HepG2 (cell line): ENCODE data around the gene POLN. TPM values are rescaled to one million over a fixed set of nuclear protein-coding genes. Genes with fewer than 3 reads are reported as not detected.

Experiments
- ADNP ChIP-seq: sonication (generic); formaldehyde crosslinking; IDR thresholded peaks from 2 replicates; pipeline ENCODE4 v1.4.0; 2020; ENCODE audit warnings: missing genetic modification reagents
- FOSL2 ChIP-seq: sonication (generic); formaldehyde crosslinking; IDR thresholded peaks from 2 replicates; pipeline ENCODE4 v1.4.0; 2020; ENCODE audit warnings: missing genetic modification reagents
- HNRNPUL1 ChIP-seq: fragments of 200-400 bp; formaldehyde crosslinking; IDR thresholded peaks from 2 replicates; pipeline ENCODE4 v1.6.1; 2017; ENCODE audit warnings: low read depth, mild to moderate bottlenecking, low read length, moderate library complexity
- KAT8 ChIP-seq: IDR thresholded peaks from 2 replicates; pipeline ENCODE4 v1.6.1; 2016; ENCODE audit warnings: missing genetic modification reagents, missing compliant biosample characterization
- KDM3A ChIP-seq: IDR thresholded peaks from 2 replicates; pipeline ENCODE4 v1.6.1; 2018; ENCODE audit warnings: low read depth, missing compliant biosample characterization
- MBD4 ChIP-seq: IDR thresholded peaks from 2 replicates; pipeline ENCODE4 v1.6.1; 2012; ENCODE audit warnings: low read length, inconsistent platforms, borderline replicate concordance
- MLXIP ChIP-seq: sonication (generic); formaldehyde crosslinking; IDR thresholded peaks from 2 replicates; pipeline ENCODE4 v1.9.0; 2021; ENCODE audit warnings: missing genetic modification reagents, borderline replicate concordance
- MYC ChIP-seq: sonication (generic); formaldehyde crosslinking; IDR thresholded peaks from 2 replicates; pipeline ENCODE4 v1.9.0; 2021; ENCODE audit warnings: missing genetic modification reagents, borderline replicate concordance
- RAD51 ChIP-seq: fragments of 450-650 bp; IDR thresholded peaks from 2 replicates; pipeline ENCODE4 v1.6.1; 2016; ENCODE audit warnings: borderline replicate concordance
- RNF2 ChIP-seq: fragments of 450-650 bp; conservative IDR thresholded peaks from 2 replicates; pipeline ENCODE4 v1.6.1; 2016; ENCODE audit warnings: low read depth
- SAP130 ChIP-seq: IDR thresholded peaks from 2 replicates; pipeline ENCODE4 v1.6.1; 2016; ENCODE audit warnings: low read depth
- TFDP2 ChIP-seq: sonication (generic); formaldehyde crosslinking; IDR thresholded peaks from 2 replicates; pipeline ENCODE4 v1.4.0; 2020; ENCODE audit warnings: missing genetic modification reagents
- YEATS2 ChIP-seq: sonication (generic); formaldehyde crosslinking; IDR thresholded peaks from 2 replicates; pipeline ENCODE4 v1.4.0; 2020; ENCODE audit warnings: missing genetic modification reagents, borderline replicate concordance
- ZFP36L2 ChIP-seq: sonication (generic); formaldehyde crosslinking; IDR thresholded peaks from 2 replicates; pipeline ENCODE4 v1.4.0; 2020; ENCODE audit warnings: missing genetic modification reagents
- ZNF251 ChIP-seq: sonication (generic); formaldehyde crosslinking; IDR thresholded peaks from 2 replicates; pipeline ENCODE4 v1.9.0; 2021; ENCODE audit warnings: mild to moderate bottlenecking, missing genetic modification reagents
- ZNF552 ChIP-seq: sonication (generic); formaldehyde crosslinking; IDR thresholded peaks from 2 replicates; pipeline ENCODE4 v1.9.0; 2022; ENCODE audit warnings: missing genetic modification reagents, mild to moderate bottlenecking, borderline replicate concordance
- ZNF576 ChIP-seq: sonication (generic); formaldehyde crosslinking; IDR thresholded peaks from 2 replicates; pipeline ENCODE4 v1.4.0; 2020; ENCODE audit warnings: mild to moderate bottlenecking, missing genetic modification reagents
- ZNF780A ChIP-seq: sonication (generic); formaldehyde crosslinking; IDR thresholded peaks from 2 replicates; pipeline ENCODE4 v1.8.0; 2022; ENCODE audit warnings: mild to moderate bottlenecking, missing genetic modification reagents, moderate library complexity
- polyA plus RNA-seq, 8 experiments: library from polyadenylated mRNA; depleted of rRNA in 3 of 8; stranded (reverse) in 7 of 8; unstranded in 1 of 8; fragments of >200 nt; fragmentation: Illumina TruSeq in 4 of 8; extraction: Trizol in 4 of 8; gene quantifications; 2 replicates each; pipeline versions ENCODE4 v1.2.1 to v1.2.3, GENCODE V29; 2011 to 2016; ENCODE audit warnings: low read depth in 4 of 8, missing spikeins in 1 of 8, mixed read lengths in 1 of 8; ENCODE audit not compliant: insufficient read depth in 1 of 8
- total RNA-seq, 5 experiments: library from RNA; depleted of rRNA; stranded (reverse); fragments of >200 nt; fragmentation: Illumina TruSeq; extraction: Trizol; gene quantifications; 2 replicates each; pipeline ENCODE4 v1.2.3, GENCODE V29; 2016; ENCODE audit warnings: low read depth in 1 of 5
- TF ChIP-seq, protein P1 (sequence below), 2 experiments: sonication (generic) in 1 of 2; formaldehyde crosslinking in 1 of 2; IDR thresholded peaks; 2 replicates each; pipeline versions ENCODE4 v1.5.1 to v1.6.1; 2011 to 2020; ENCODE audit warnings: borderline replicate concordance in 1 of 2, low read depth in 1 of 2, low read length in 1 of 2, mild to moderate bottlenecking in 1 of 2, missing genetic modification reagents in 1 of 2, moderate library complexity in 1 of 2
- TF ChIP-seq, protein P2 (sequence below): sonication (generic); formaldehyde crosslinking; IDR thresholded peaks from 2 replicates; pipeline ENCODE4 v1.8.1; 2022; ENCODE audit warnings: mild to moderate bottlenecking, missing genetic modification reagents
- TF ChIP-seq, protein P3 (sequence below): fragments of 450-650 bp; IDR thresholded peaks from 2 replicates; pipeline ENCODE4 v1.6.1; 2016

The POLN gene
- total and polyA plus RNA-seq, 2 of the 13 experiments (the other 11 are each of a cell fraction or from before 2014, with no cell fraction given) = 0.93 to 1.5 TPM

GRCh38 chr4:2076908-2077536, 164.9 kb downstream of the POLN start (continued):
- no peak for TF ChIP-seq FOSL2 (CRISPR knock-in tag)
- no peak for TF ChIP-seq KAT8 (CRISPR knock-in tag)
- no peak for TF ChIP-seq ZNF552 (CRISPR knock-in tag)
- TF ChIP-seq ZFP36L2 (CRISPR knock-in tag) = no peak
- TF ChIP-seq KDM3A (CRISPR knock-in tag) = no peak
- no peak for TF ChIP-seq MBD4
- no peak for TF ChIP-seq RNF2
- TF ChIP-seq MLXIP (CRISPR knock-in tag) = no peak
- TF ChIP-seq HNRNPUL1 = no peak
- TF ChIP-seq ADNP (CRISPR knock-in tag) = no peak
- TF ChIP-seq RAD51 = no peak
- TF ChIP-seq, protein P1, sequence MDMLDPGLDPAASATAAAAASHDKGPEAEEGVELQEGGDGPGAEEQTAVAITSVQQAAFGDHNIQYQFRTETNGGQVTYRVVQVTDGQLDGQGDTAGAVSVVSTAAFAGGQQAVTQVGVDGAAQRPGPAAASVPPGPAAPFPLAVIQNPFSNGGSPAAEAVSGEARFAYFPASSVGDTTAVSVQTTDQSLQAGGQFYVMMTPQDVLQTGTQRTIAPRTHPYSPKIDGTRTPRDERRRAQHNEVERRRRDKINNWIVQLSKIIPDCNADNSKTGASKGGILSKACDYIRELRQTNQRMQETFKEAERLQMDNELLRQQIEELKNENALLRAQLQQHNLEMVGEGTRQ (IDR thresholded peaks at IDR 0.05; ENCODE audit: low read depth, low read length) = no peak
- TF ChIP-seq, protein P1 (CRISPR knock-in tag; IDR thresholded peaks at IDR 0.05; ENCODE audit: borderline replicate concordance) = no peak
- no peak for TF ChIP-seq SAP130 (CRISPR knock-in tag)
- 0 out of 2 replicates have a peak, but pooled peaks have one; percentile 45 for TF ChIP-seq ZNF576 (CRISPR knock-in tag)
- TF ChIP-seq, protein P2, sequence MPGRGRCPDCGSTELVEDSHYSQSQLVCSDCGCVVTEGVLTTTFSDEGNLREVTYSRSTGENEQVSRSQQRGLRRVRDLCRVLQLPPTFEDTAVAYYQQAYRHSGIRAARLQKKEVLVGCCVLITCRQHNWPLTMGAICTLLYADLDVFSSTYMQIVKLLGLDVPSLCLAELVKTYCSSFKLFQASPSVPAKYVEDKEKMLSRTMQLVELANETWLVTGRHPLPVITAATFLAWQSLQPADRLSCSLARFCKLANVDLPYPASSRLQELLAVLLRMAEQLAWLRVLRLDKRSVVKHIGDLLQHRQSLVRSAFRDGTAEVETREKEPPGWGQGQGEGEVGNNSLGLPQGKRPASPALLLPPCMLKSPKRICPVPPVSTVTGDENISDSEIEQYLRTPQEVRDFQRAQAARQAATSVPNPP = 0 out of 2 replicates have a peak, but pooled peaks have one; percentile 29
- 0 out of 2 replicates have a peak, but pooled peaks have one; percentile 7 for TF ChIP-seq TFDP2
- no peak for TF ChIP-seq ZNF780A (CRISPR knock-in tag)
- no peak for TF ChIP-seq ZNF251 (CRISPR knock-in tag)
- no peak for TF ChIP-seq MYC (CRISPR knock-in tag)
- TF ChIP-seq, protein P3, sequence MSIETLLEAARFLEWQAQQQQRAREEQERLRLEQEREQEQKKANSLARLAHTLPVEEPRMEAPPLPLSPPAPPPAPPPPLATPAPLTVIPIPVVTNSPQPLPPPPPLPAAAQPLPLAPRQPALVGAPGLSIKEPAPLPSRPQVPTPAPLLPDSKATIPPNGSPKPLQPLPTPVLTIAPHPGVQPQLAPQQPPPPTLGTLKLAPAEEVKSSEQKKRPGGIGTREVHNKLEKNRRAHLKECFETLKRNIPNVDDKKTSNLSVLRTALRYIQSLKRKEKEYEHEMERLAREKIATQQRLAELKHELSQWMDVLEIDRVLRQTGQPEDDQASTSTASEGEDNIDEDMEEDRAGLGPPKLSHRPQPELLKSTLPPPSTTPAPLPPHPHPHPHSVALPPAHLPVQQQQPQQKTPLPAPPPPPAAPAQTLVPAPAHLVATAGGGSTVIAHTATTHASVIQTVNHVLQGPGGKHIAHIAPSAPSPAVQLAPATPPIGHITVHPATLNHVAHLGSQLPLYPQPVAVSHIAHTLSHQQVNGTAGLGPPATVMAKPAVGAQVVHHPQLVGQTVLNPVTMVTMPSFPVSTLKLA = no peak
- no peak for TF ChIP-seq YEATS2
